Non-pigmented ciliary epithelial cell (primary cell): ENCODE results near the gene COL5A1.

ENCODE experiments used
- DNase-seq: peaks from one replicate; pipeline ENCODE4 v3.0.0-alpha.2; 2010; ENCODE audit warnings: low read depth

COL5A1 gene

DNA sequence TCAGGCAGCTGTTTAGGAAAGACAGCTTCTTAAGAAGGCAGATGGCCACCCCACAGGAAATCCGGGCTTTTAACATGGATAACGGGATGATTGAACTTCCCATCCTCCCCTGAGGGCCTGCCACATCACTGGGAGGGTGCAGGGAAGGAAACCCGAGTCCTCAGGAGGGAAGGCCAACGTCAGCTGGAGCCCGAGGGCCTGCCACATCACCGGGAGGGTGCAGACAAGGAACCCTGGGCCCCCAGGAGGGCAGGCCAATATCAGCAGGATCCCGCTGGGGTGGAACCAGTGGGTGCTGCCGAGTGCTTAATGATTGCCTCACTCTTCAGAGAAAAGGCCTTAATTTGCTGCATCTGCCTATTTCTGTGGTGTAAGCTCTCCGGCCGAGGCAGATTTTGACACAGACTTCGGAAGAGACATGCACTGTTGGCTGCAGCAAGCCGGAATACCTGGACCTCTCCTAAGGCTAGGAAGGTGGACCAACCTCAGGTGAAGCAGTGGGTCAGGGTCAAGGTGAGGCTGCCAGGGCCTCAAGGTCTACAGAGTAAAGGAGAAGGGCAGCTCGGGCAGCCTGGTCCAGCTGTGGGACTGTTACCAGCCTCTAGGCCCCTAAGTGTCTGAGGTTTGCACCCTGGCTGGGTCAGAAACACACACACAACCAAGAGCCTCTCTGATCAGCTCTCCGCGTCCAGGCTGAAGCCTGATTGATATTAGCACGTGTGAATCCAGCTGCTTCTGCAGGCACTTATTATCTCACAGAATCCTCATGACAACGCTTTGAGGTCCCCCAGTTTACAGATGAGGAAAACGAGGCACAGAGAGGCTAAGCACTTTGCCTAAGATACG is 14.8 kb upstream of the COL5A1 start:
- no peak for DNase-seq

GRCh38 chr9:134627417-134628353 is 13.9 kb upstream of the COL5A1 start:
- DNase-seq, result no peak

- DNase-seq, result no peak
Observed at GRCh38 chr9:134628354-134628736, 13.3 kb upstream of the COL5A1 start.

- DNase-seq, result no peak
Observed at GRCh38 chr9:134629061-134629585, 12.5 kb upstream of the COL5A1 start.

- DNase-seq, result no peak
Observed at GRCh38 chr9:134629586-134630392, 11.8 kb upstream of the COL5A1 start.

GRCh38 chr9:134630393-134630790 is 11.2 kb upstream of the COL5A1 start:
- no peak for DNase-seq

- no peak for DNase-seq
Observed at GRCh38 chr9:134630861-134631260, 10.7 kb upstream of the COL5A1 start.

DNA sequence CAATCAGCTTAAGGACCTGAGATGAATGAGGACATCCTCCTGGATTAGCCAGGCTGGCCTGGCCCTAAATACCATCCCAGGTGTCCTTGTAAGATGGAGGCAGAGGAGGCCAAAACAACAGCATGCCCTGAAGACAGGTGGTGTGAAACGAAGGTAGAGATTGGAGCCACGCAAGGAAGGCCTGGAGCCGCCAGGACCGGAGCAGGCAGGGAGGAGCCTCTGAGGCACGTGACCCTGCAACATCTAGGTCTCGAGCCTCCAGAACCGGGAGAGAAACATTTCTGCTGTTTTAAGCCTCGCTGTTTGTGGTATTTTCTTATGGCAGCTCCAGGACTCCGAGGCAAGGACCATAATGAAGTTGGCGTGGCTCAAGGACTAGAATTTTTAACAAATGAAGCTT is 9.7 kb upstream of the COL5A1 start:
- no peak for DNase-seq

GRCh38 chr9:134632329-134632728 is 9.3 kb upstream of the COL5A1 start:
- no peak for DNase-seq

DNA sequence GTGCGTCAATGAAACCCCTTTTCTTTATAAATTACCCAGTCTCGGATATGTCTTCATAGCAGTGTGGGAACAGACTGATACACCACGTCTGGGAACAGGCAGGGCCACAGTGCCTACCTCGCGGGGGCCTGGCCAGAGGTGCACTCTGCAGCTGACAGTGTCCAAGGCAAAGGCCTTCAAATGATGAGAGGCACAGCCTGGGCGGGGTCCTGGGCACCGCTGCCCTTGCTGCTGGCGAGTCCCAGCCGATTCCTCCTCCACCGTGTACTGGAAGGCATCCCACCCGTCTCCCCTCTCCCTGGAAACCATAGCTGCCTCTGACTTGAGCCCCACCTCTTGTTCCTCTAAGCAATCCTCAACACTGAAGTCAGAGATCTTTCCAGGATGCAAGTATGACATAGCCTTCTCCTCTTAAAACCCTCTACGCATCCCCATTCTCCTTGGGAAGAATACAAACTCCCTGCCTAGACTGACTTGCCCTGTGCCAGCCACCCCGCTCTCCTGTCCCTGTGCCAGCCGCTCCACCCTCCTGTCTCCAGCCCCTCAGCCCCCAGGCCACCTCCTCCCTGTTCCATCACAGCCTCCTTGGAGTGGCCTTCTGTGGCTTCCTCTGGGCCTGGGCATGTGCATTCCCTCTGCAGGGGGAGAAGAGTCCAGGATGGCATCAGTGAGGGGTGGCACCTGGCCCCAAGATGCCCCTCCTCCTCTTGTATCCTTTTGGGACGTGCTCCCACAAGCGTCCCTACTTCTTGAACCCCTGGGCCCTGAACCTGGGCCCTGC is 8.1 kb upstream of the COL5A1 start:
- no peak for DNase-seq

- DNase-seq, result no peak
Observed at GRCh38 chr9:134634176-134634575, 7.4 kb upstream of the COL5A1 start.

GRCh38 chr9:134634667-134635230 is 6.9 kb upstream of the COL5A1 start:
- DNase-seq, result no peak

GRCh38 chr9:134635351-134636148 is 6.1 kb upstream of the COL5A1 start:
- DNase-seq, result no peak

DNA sequence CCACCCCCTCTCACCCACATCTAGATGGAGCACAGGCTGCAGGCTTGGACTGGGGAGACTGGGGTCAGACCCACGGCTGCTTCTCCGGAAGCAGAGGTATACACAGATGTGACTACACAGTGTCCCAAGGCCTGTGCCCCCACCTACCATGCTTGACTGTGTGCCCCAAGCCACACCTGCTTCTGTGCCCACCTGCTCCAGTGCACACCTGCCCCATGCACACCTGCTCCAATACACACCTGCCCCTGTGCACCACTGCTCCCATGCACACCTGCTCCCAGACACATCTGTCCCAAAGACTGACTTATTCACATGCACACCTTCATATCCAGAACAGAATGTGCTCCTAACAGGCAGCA is 5.5 kb upstream of the COL5A1 start:
- DNase-seq, result no peak

DNA sequence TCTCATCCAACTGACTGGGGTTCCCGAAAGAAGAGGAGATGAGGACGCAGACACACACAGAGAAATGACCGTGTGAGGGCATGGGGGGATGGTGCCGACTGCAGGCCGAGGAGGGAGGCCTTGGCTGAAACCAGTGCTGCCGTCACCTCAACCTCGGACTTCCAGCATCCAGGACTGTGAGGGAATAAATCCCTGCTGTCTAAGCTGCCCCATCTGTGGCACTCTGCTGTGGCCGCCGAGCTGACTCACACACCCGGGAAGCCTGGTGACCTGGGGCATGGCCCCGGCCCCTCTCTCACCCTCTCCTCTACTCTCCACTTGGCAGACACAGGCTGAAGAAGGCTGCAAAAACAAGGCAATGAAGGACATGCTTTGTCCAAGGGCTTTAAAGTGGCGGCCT is 4.4 kb upstream of the COL5A1 start:
- DNase-seq, result no peak

DNA sequence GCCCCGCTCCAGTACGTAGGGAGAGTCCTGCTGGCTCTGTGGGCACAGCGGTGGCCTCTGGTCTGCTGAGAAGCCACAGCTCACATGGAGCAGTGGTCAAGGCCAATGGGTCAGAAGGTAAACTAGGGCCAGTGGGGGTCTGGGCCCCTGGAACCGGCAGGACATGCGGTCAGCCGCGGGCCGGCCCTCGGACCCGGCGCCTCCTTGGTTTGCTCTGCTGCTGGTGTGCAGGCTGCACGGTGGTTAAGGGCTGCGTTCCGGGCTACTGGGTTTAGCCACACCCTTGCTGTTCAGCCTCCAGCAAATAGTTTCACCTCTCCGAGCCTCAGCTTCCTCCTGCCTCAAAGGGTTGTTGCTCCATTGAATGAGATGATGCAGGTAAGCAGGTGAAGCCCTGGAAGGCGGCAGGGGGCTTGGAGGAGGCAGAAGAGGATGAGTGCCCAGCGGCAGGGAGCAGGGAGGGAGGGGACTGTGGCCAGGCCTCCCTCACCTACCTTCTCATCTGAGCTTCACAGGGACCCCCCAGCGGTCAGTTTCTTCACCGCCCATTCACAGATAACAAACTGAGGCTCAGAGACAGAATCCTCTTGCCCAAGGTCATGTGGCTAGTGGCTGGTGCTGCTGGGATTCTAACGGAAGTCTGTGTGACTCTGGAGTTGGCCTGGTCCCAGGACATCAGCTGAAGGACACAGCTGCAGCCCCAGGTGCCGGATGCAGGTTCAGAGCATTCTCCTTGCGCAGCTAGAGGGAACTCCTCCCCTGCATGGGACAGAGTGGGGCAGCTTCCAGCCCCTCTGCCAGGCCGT is 3.7 kb upstream of the COL5A1 start:
- DNase-seq, result no peak

DNA sequence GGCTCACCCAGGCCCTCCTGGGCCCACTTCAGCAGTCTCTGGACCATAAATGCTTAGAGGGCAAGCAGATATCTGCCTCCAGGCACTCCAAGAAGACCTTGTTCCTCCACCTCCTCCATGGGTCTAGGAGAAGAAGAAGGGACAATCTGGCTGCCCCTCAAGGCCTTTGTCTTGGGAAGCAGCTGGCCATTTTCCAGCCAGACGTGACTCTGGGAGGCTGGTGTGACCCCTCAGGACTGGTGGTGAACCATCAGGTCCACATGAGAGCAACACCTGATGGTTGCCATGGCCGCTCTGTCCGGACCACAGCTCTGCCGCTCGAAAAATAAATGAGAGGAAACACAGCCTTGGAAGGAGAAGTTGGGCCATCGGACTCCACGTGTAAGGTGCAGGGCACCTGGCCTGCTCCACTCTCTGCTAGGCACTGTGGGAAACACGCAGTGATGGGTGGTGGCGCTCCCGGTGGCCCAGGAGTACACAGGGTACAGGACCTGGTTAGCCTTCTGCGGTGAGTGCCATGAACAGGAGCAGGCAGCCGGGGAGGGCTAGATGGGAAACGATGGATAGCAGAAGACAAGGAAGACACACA is 3.0 kb upstream of the COL5A1 start:
- no peak for DNase-seq

DNA sequence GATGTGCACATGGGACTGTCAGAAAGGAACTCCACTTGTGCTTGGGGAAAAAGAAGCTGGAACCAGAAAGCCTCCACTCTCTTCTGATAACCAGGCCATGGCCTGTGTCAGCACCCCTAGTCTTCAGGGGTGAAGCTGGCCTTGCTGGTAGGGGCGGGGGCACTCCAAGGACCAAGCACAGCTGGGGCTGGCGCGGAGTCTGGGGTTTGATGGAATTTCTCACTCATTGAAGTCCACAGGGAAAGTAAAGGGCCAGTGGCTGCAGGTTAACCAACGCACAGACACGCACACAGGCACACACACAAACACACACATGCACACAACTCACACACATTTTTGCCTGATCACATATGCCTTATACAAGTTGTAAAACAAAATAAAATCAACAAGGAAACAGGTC is 1.6 kb upstream of the COL5A1 start:
- DNase-seq, result no peak
